ENCODE results near the gene FAM167B.
"Not testable (repeated sequence)": the region's sequence is repeated elsewhere in the genome, so short reads cannot be mapped to it uniquely, and the experiment has no call there.

FAM167B gene

GRCh38 chr1:32276032-32276782 lies 29.2 kb downstream of the FAM167B start:
- TF ChIP-seq CTCF (conservative IDR thresholded peaks at IDR 0.05; ENCODE audit: low read depth, low read length), result no peak
- DNase-seq (ENCODE audit: low read depth), result no peak

GRCh38 chr1:32284777-32285176 lies 37.8 kb downstream of the FAM167B start:
- not testable (repeated sequence) for DNase-seq (ENCODE audit: low read depth); H3K4me3 ChIP-seq (ENCODE audit: low read length)

More at GRCh38 chr1:32276032-32276782, 29.2 kb downstream of the FAM167B start:
- no peak overlapping the region for H3K4me3 ChIP-seq (ENCODE audit: low read length)

- H3K4me3 ChIP-seq (ENCODE audit: low read length), result no peak overlapping the region
- no peak for DNase-seq (ENCODE audit: low read depth)
- TF ChIP-seq CTCF (conservative IDR thresholded peaks at IDR 0.05; ENCODE audit: low read depth, low read length), result no peak
Observed at GRCh38 chr1:32285658-32286057, 38.6 kb downstream of the FAM167B start.

- DNase-seq (ENCODE audit: low read depth), result no peak
- H3K4me3 ChIP-seq (ENCODE audit: low read length), result no peak overlapping the region
- TF ChIP-seq CTCF (conservative IDR thresholded peaks at IDR 0.05; ENCODE audit: low read depth, low read length), result no peak
Observed at GRCh38 chr1:32286763-32287162, 39.7 kb downstream of the FAM167B start.

- no peak overlapping the region for H3K4me3 ChIP-seq (ENCODE audit: low read length)
- TF ChIP-seq CTCF (conservative IDR thresholded peaks at IDR 0.05; ENCODE audit: low read depth, low read length), result no peak
- DNase-seq (ENCODE audit: low read depth), result no peak
Observed at GRCh38 chr1:32289256-32289655, 42.2 kb downstream of the FAM167B start.

GRCh38 chr1:32291145-32291707 lies 44.2 kb downstream of the FAM167B start:
- no peak for TF ChIP-seq CTCF (conservative IDR thresholded peaks at IDR 0.05; ENCODE audit: low read depth, low read length)
- DNase-seq (ENCODE audit: low read depth), result no peak
- peak overlapping the region; percentile 94 for H3K4me3 ChIP-seq (ENCODE audit: low read length)

GRCh38 chr1:32291708-32292538 lies 44.9 kb downstream of the FAM167B start, which contains the start of gene HDAC1:
Gene HDAC1 (plus strand): TSS chr1:32292083. CDS start chr1:32292170, 87 bp downstream.
- no peak for TF ChIP-seq CTCF (conservative IDR thresholded peaks at IDR 0.05; ENCODE audit: low read depth, low read length)
- DNase-seq (ENCODE audit: low read depth), result peak; percentile 79
- peak within 1 kb of the TSS; percentile 94 for H3K4me3 ChIP-seq (ENCODE audit: low read length)

GRCh38 chr1:32298211-32298610 lies 51.2 kb downstream of the FAM167B start:
- H3K4me3 ChIP-seq (ENCODE audit: low read length); DNase-seq (ENCODE audit: low read depth): not testable (repeated sequence)
